Hematopoietic multipotent progenitor cell treated with erythropoietin and hydrocortisone succinate and interleukin-3 and kit ligand, for 17 days (in vitro differentiated cells): ENCODE measurements around the gene ADAMTSL5.
A peak's percentile ranks its signal among the peaks of the same experiment; 100 is the strongest.

Experiments used
- DNase-seq: peaks from one replicate; pipeline ENCODE4 v3.0.0-alpha.2; 2015; ENCODE audit warnings: low spot score

The ADAMTSL5 gene

GRCh38 chr19:1467215-1467489 lies 45.7 kb downstream of the ADAMTSL5 start:
- no peak for DNase-seq

DNA sequence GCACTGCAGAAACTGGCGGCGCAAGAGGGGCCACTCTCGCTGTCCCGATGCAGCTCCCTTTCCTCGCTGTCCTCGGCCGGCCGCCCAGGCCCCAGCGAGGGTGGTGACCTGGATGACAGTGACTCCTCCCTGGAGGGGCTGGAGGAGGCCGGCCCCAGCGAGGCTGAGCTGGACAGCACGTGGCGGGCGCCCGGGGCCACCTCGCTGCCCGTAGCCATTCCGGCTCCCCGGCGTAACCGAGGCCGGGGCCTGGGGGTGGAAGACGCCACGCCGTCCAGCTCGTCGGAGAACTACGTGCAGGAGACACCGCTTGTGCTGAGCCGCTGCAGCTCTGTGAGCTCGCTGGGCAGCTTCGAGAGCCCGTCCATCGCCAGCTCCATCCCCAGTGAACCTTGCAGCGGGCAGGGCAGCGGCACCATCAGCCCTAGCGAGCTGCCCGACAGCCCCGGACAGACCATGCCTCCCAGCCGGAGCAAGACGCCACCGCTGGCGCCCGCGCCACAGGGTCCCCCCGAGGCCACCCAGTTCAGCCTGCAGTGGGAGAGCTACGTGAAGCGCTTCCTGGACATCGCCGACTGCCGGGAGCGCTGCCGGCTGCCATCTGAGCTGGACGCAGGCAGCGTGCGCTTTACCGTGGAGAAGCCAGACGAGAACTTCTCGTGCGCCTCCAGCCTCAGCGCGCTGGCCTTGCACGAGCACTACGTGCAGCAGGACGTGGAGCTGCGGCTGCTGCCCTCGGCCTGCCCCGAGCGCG lies 46.2 kb downstream of the ADAMTSL5 start:
- DNase-seq: no peak

GRCh38 chr19:1466018-1466460 lies 46.8 kb downstream of the ADAMTSL5 start:
- no peak for DNase-seq

GRCh38 chr19:1465191-1466016 lies 47.4 kb downstream of the ADAMTSL5 start:
- DNase-seq: no peak

- DNase-seq: no peak
Observed at GRCh38 chr19:1461862-1462261, 51.0 kb downstream of the ADAMTSL5 start.

GRCh38 chr19:1460033-1460995 lies 52.5 kb downstream of the ADAMTSL5 start:
- no peak for DNase-seq

DNA sequence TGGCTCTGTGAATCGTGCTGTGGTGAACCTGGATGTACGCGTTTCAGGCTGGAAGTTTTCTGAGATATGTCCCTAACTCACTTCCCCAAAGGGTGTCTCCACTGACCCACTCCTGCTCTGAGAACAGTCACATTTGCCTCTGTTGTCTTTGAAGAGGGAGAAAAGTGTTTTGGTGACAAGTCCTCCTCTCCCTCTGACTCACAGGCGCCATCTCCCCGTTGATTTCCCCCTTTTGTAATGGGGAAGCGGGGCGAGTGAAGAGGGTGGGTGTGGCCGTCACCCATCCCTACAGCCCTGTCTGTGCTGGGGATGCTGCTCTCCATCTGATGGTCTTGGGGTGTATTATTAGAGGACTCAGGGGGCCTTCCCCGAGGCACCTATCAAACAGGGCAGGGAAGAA lies 53.3 kb downstream of the ADAMTSL5 start:
- no peak for DNase-seq

GRCh38 chr19:1457892-1458291 lies 54.9 kb downstream of the ADAMTSL5 start:
- no peak for DNase-seq

GRCh38 chr19:1457031-1457739 lies 55.6 kb downstream of the ADAMTSL5 start:
- DNase-seq: no peak

GRCh38 chr19:1456121-1456900 lies 56.5 kb downstream of the ADAMTSL5 start:
- DNase-seq: no peak

GRCh38 chr19:1455336-1456120 lies 57.3 kb downstream of the ADAMTSL5 start:
- peak; percentile 93 for DNase-seq
